ENCODE results near the gene LAMB4. TPM values are rescaled to one million over a fixed set of nuclear protein-coding genes. Genes with fewer than 3 reads are reported as not detected.

Gene LAMB4
- total and polyA plus RNA-seq, 2 donors (not counting 1 experiment from before 2014, with no cell fraction given): 0.17 to 0.57 TPM

DNA sequence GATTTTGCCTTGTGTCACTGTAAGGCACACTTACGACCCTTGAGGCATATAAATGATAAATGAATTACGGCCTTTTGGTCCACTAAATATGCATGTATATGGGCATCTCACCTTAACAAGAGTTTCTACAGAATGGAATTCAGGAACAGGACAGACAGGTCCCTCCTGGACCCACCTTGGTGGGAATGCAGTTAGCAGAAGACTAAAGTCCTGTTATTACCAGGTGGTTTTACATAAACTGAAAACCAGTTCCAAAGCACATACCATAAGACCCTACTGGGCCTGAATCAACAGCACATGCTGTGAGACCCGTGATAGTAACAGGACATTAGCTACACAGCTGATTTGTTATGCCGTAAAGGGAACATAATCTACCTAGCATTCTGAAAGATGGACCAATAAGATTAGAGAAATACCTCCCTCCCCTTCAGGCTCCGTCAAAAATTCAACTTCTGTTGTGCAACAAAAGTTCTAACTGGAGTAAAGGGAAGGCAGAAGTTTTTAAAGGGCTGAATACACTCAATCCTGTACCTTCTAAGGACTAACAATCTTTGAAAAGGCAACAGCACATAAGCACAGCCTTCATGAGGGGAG is 151.2 kb downstream of the LAMB4 start:
- H3K9ac ChIP-seq (ENCODE audit: insufficient read depth, low read length): no peak overlapping the region
- peaks cover under 1% of the 10 kb centered on the region for H3K4me1 ChIP-seq (ENCODE audit: control insufficient read depth, extremely low read depth, insufficient read depth, low read length)
- H3K4me3 ChIP-seq (replicated peaks in 1 of 4; ENCODE audit: control extremely low read depth in 1 of 4, insufficient read depth in 1 of 4, low read depth in 3 of 4, low read length in 4 of 4): no peak overlapping the region
- H2AFZ ChIP-seq (ENCODE audit: low read length): no peak overlapping the region
- H3K4me2 ChIP-seq (ENCODE audit: extremely low read depth, insufficient read depth, low read length): no peak overlapping the region
- no peak for DNase-seq (ENCODE audit: low read depth in 2 of 2)
- no peaks in the 10 kb centered on the region for H3K27me3 ChIP-seq (ENCODE audit: control insufficient read depth, insufficient read depth, low read length)
- no peaks in the 10 kb centered on the region for H4K20me1 ChIP-seq (ENCODE audit: control insufficient read depth, extremely low read depth, insufficient read depth, low read length)
- no peak for TF ChIP-seq EZH2 (IDR thresholded peaks at IDR 0.05; ENCODE audit: low read length, missing control alignments)
- TF ChIP-seq, protein P1, sequence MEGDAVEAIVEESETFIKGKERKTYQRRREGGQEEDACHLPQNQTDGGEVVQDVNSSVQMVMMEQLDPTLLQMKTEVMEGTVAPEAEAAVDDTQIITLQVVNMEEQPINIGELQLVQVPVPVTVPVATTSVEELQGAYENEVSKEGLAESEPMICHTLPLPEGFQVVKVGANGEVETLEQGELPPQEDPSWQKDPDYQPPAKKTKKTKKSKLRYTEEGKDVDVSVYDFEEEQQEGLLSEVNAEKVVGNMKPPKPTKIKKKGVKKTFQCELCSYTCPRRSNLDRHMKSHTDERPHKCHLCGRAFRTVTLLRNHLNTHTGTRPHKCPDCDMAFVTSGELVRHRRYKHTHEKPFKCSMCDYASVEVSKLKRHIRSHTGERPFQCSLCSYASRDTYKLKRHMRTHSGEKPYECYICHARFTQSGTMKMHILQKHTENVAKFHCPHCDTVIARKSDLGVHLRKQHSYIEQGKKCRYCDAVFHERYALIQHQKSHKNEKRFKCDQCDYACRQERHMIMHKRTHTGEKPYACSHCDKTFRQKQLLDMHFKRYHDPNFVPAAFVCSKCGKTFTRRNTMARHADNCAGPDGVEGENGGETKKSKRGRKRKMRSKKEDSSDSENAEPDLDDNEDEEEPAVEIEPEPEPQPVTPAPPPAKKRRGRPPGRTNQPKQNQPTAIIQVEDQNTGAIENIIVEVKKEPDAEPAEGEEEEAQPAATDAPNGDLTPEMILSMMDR (conservative IDR thresholded peaks at IDR 0.05 in 1 of 2, IDR thresholded peaks at IDR 0.05 in 1 of 2; ENCODE audit: low read depth in 1 of 2, low read length in 2 of 2): no peak
- no peaks in the 10 kb centered on the region for H3K9me3 ChIP-seq (ENCODE audit: control insufficient read depth, insufficient read depth, low read depth, low read length)
- H3K27ac ChIP-seq (ENCODE audit: insufficient read depth, low read length): no peak overlapping the region
- peaks cover 36% of the 10 kb centered on the region for H3K36me3 ChIP-seq (ENCODE audit: control insufficient read depth, insufficient read depth, low read length)
- H3K79me2 ChIP-seq (ENCODE audit: control insufficient read depth, insufficient read depth, low read length): peaks cover 2% of the 10 kb centered on the region

DNA sequence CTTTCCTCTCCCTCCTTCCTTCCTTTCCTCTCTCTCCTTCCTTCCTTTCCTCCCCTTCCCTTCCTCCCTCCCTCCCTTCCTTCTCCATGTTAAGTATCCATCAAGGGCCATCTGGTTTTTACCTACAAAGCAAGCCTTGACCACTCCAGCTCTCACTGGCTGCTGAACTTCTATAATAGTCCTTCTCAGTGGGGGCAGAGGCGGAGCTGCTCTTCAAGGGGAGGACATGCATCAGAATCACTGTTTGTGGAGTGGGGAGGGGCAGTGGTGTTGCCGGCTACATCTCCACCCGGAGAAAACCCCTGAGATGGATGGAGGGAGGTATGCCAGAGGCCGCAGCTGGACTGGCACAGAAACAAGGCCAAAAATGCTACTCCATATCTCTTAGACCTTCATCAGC is 153.1 kb downstream of the LAMB4 start:
- H3K36me3 ChIP-seq (ENCODE audit: control insufficient read depth, insufficient read depth, low read length): peaks cover 41% of the 10 kb centered on the region
- peaks cover 2% of the 10 kb centered on the region for H4K20me1 ChIP-seq (ENCODE audit: control insufficient read depth, extremely low read depth, insufficient read depth, low read length)
- no peak overlapping the region for H2AFZ ChIP-seq (ENCODE audit: low read length)
- no peak overlapping the region for H3K4me3 ChIP-seq (replicated peaks in 1 of 4; ENCODE audit: control extremely low read depth in 1 of 4, insufficient read depth in 1 of 4, low read depth in 3 of 4, low read length in 4 of 4)
- TF ChIP-seq, protein P1 (conservative IDR thresholded peaks at IDR 0.05 in 1 of 2, IDR thresholded peaks at IDR 0.05 in 1 of 2; ENCODE audit: low read depth in 1 of 2, low read length in 2 of 2): no peak
- no peak for TF ChIP-seq EZH2 (IDR thresholded peaks at IDR 0.05; ENCODE audit: low read length, missing control alignments)
- no peak overlapping the region for H3K4me2 ChIP-seq (ENCODE audit: extremely low read depth, insufficient read depth, low read length)
- peaks cover 6% of the 10 kb centered on the region for H3K4me1 ChIP-seq (ENCODE audit: control insufficient read depth, extremely low read depth, insufficient read depth, low read length)
- no peaks in the 10 kb centered on the region for H3K27me3 ChIP-seq (ENCODE audit: control insufficient read depth, insufficient read depth, low read length)
- peak overlapping the region; percentile 8 for H3K27ac ChIP-seq (ENCODE audit: insufficient read depth, low read length)
- no peak overlapping the region for H3K9ac ChIP-seq (ENCODE audit: insufficient read depth, low read length)
- DNase-seq (ENCODE audit: low read depth in 2 of 2): no peak
- H3K9me3 ChIP-seq (ENCODE audit: control insufficient read depth, insufficient read depth, low read depth, low read length): no peaks in the 10 kb centered on the region
- peaks cover 2% of the 10 kb centered on the region for H3K79me2 ChIP-seq (ENCODE audit: control insufficient read depth, insufficient read depth, low read length)

DNA sequence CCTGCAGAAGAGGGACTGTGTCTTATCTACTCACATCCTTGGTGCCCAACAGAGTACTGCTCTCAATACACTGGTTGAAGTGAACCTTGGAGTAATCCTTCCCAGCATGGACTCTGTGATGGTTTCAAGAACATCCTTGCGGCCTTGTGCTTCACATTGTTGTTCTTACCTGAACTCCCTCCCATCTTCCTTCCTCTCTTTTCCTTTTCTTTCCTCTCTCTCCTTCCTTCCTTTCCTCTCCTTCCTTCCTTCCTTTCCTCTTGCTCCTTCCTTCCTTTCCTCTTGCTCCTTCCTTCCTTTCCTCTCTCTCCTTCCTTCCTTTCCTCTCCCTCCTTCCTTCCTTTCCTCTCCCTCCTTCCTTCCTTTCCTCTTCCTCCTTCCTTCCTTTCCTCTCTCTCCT is 153.5 kb downstream of the LAMB4 start:
- H3K4me1 ChIP-seq (ENCODE audit: control insufficient read depth, extremely low read depth, insufficient read depth, low read length): peaks cover 9% of the 10 kb centered on the region
- peaks cover 41% of the 10 kb centered on the region for H3K36me3 ChIP-seq (ENCODE audit: control insufficient read depth, insufficient read depth, low read length)
- H3K4me3 ChIP-seq (replicated peaks in 1 of 4; ENCODE audit: control extremely low read depth in 1 of 4, insufficient read depth in 1 of 4, low read depth in 3 of 4, low read length in 4 of 4): no peak overlapping the region
- H3K79me2 ChIP-seq (ENCODE audit: control insufficient read depth, insufficient read depth, low read length): peaks cover 2% of the 10 kb centered on the region
- no peak for TF ChIP-seq EZH2 (IDR thresholded peaks at IDR 0.05; ENCODE audit: low read length, missing control alignments)
- TF ChIP-seq, protein P1 (conservative IDR thresholded peaks at IDR 0.05 in 1 of 2, IDR thresholded peaks at IDR 0.05 in 1 of 2; ENCODE audit: low read depth in 1 of 2, low read length in 2 of 2): no peak
- H3K9me3 ChIP-seq (ENCODE audit: control insufficient read depth, insufficient read depth, low read depth, low read length): no peaks in the 10 kb centered on the region
- no peak overlapping the region for H2AFZ ChIP-seq (ENCODE audit: low read length)
- no peak for DNase-seq (ENCODE audit: low read depth in 2 of 2)
- H3K27me3 ChIP-seq (ENCODE audit: control insufficient read depth, insufficient read depth, low read length): no peaks in the 10 kb centered on the region
- H3K9ac ChIP-seq (ENCODE audit: insufficient read depth, low read length): no peak overlapping the region
- H3K27ac ChIP-seq (ENCODE audit: insufficient read depth, low read length): no peak overlapping the region
- peaks cover 2% of the 10 kb centered on the region for H4K20me1 ChIP-seq (ENCODE audit: control insufficient read depth, extremely low read depth, insufficient read depth, low read length)
- H3K4me2 ChIP-seq (ENCODE audit: extremely low read depth, insufficient read depth, low read length): no peak overlapping the region
